WERI-Rb-1 (cell line): ENCODE measurements around the gene SDC1.

Experiments
- DNase-seq: peaks from one replicate; pipeline ENCODE4 v3.0.0-alpha.2; 2020
- H3K27ac ChIP-seq: fragments of 250-450 bp; sonication (Bioruptor Pico); 2 replicates; pipeline ENCODE4 v1.5.1; 2020; ENCODE audit warnings: mild to moderate bottlenecking, moderate library complexity
- H3K27me3 ChIP-seq: fragments of 250-450 bp; sonication (Bioruptor Pico); 2 replicates; pipeline ENCODE4 v1.5.1; 2021; ENCODE audit warnings: mild to moderate bottlenecking, low read depth, moderate library complexity; ENCODE audit not compliant: insufficient read depth, severe bottlenecking
- H3K36me3 ChIP-seq: fragments of 250-450 bp; sonication (Bioruptor Pico); 2 replicates; pipeline ENCODE4 v1.5.1; 2020; ENCODE audit warnings: mild to moderate bottlenecking, moderate library complexity
- H3K4me3 ChIP-seq: 2 replicates; pipeline ENCODE4 v1.5.1; 2011; ENCODE audit warnings: low read depth, mild to moderate bottlenecking, control low read depth, low read length
- H3K9me3 ChIP-seq: fragments of 250-450 bp; sonication (Bioruptor Pico); 2 replicates; pipeline ENCODE4 v1.5.1; 2021; ENCODE audit warnings: mild to moderate bottlenecking, moderate library complexity; ENCODE audit not compliant: severe bottlenecking
- CTCF ChIP-seq: IDR thresholded peaks from 2 replicates; pipeline ENCODE4 v1.5.1; 2011; ENCODE audit warnings: low read depth, mild to moderate bottlenecking, control low read depth, inconsistent platforms, low read length

The SDC1 gene

GRCh38 chr2:20180676-20181648, 44.0 kb downstream of the SDC1 start:
- no peaks in the 10 kb centered on the region for H3K9me3 ChIP-seq
- no peak overlapping the region for H3K27ac ChIP-seq
- no peak overlapping the region for H3K4me3 ChIP-seq
- no peak for TF ChIP-seq CTCF
- H3K27me3 ChIP-seq = no peaks in the 10 kb centered on the region
- DNase-seq = no peak
- H3K36me3 ChIP-seq = no peaks in the 10 kb centered on the region

GRCh38 chr2:20179755-20180594, 45.0 kb downstream of the SDC1 start:
- peak; percentile 75 for DNase-seq
- Histone ChIP-seq H3K27me3 (no peaks in the 10 kb centered on the region), H3K36me3 (no peaks in the 10 kb centered on the region), H3K27ac (no peak overlapping the region), H3K9me3 (no peaks in the 10 kb centered on the region), H3K4me3 (no peak overlapping the region)
- no peak for TF ChIP-seq CTCF

GRCh38 chr2:20179466-20179754, 45.5 kb downstream of the SDC1 start:
- H3K4me3 ChIP-seq = no peak overlapping the region
- no peaks in the 10 kb centered on the region for H3K27me3 ChIP-seq
- DNase-seq = no peak
- TF ChIP-seq CTCF = no peak
- H3K27ac ChIP-seq = no peak overlapping the region
- H3K9me3 ChIP-seq = no peaks in the 10 kb centered on the region
- H3K36me3 ChIP-seq = no peaks in the 10 kb centered on the region

- Histone ChIP-seq H3K27ac (no peak overlapping the region), H3K4me3 (no peak overlapping the region), H3K9me3 (no peaks in the 10 kb centered on the region)
These were observed 46.1 kb downstream of the SDC1 start for GRCh38 chr2:20178666-20179465.

More at GRCh38 chr2:20178666-20179465, 46.1 kb downstream of the SDC1 start:
- no peak for TF ChIP-seq CTCF
- DNase-seq = no peak
- Histone ChIP-seq H3K36me3 (no peaks in the 10 kb centered on the region), H3K27me3 (no peaks in the 10 kb centered on the region)
